Mesenchymal stem cell (in vitro differentiated cells and primary cell): ENCODE data around the gene DCTN2.

Experiments used
- DNase-seq: peaks from one replicate; pipeline ENCODE4 v3.0.0-alpha.2; 2013
- H2AFZ ChIP-seq: one replicate; pipeline ENCODE4 v1.6.1; 2013; ENCODE audit warnings: low read depth, mild to moderate bottlenecking, control low read depth, inconsistent platforms, low read length, moderate library complexity
- H2AK5ac ChIP-seq: 2 replicates; pipeline ENCODE4 v1.6.1; 2013; ENCODE audit warnings: low read length, moderate library complexity, mild to moderate bottlenecking, inconsistent platforms; ENCODE audit not compliant: severe bottlenecking
- H2BK120ac ChIP-seq: one replicate; pipeline ENCODE4 v1.6.1; 2013; ENCODE audit warnings: low read depth, mild to moderate bottlenecking, inconsistent platforms, low read length, moderate library complexity
- H2BK12ac ChIP-seq, 2 experiments: one replicate each; pipeline ENCODE4 v1.6.1; 2013; ENCODE audit warnings: inconsistent platforms in 2 of 2, low read length in 2 of 2, mild to moderate bottlenecking in 2 of 2, moderate library complexity in 2 of 2, control low read depth in 1 of 2
- H2BK15ac ChIP-seq: one replicate; pipeline ENCODE4 v1.6.1; 2013; ENCODE audit warnings: mild to moderate bottlenecking, low read depth, inconsistent platforms; ENCODE audit not compliant: poor library complexity, severe bottlenecking
- H2BK5ac ChIP-seq: 2 replicates; pipeline ENCODE4 v1.6.1; 2013; ENCODE audit warnings: low read depth, mild to moderate bottlenecking, low read length, control low read depth, inconsistent platforms; ENCODE audit not compliant: poor library complexity, severe bottlenecking
- H3K14ac ChIP-seq, 2 experiments: one replicate each; pipeline ENCODE4 v1.6.1; 2013; ENCODE audit warnings: inconsistent platforms in 2 of 2, low read length in 2 of 2, control low read depth in 1 of 2, mild to moderate bottlenecking in 1 of 2, moderate library complexity in 1 of 2
- H3K18ac ChIP-seq, 2 experiments: one replicate each; pipeline ENCODE4 v1.6.1; 2013; ENCODE audit warnings: inconsistent platforms in 2 of 2, low read length in 2 of 2, control low read depth in 1 of 2, low read depth in 1 of 2, mild to moderate bottlenecking in 1 of 2
- H3K23ac ChIP-seq, 2 experiments: one replicate each; pipeline ENCODE4 v1.6.1; 2013; ENCODE audit warnings: inconsistent platforms in 2 of 2, low read length in 2 of 2, mild to moderate bottlenecking in 2 of 2, moderate library complexity in 2 of 2, control low read depth in 1 of 2
- H3K27ac ChIP-seq: 2 replicates; pipeline ENCODE4 v1.5.1; 2013; ENCODE audit warnings: mild to moderate bottlenecking, moderate library complexity, low read length, control low read depth, inconsistent platforms; ENCODE audit not compliant: poor library complexity, severe bottlenecking
- H3K27me3 ChIP-seq, 2 experiments: 2 replicates each; pipeline versions ENCODE4 v1.6.1 to v1.7.0; 2013; ENCODE audit warnings: low read length in 2 of 2, mild to moderate bottlenecking in 2 of 2, moderate library complexity in 2 of 2, control low read depth in 1 of 2, inconsistent platforms in 1 of 2; ENCODE audit not compliant: control insufficient read depth in 1 of 2, insufficient read depth in 1 of 2
- H3K36me3 ChIP-seq, 2 experiments: 2 replicates each; pipeline versions ENCODE4 v1.6.1 to v1.7.0; 2013; ENCODE audit warnings: low read length in 2 of 2, control low read depth in 1 of 2, inconsistent platforms in 1 of 2, low read depth in 1 of 2, mild to moderate bottlenecking in 1 of 2; ENCODE audit not compliant: insufficient read depth in 2 of 2, control insufficient read depth in 1 of 2
- H3K4ac ChIP-seq, 2 experiments: one replicate each; pipeline ENCODE4 v1.6.1; 2013; ENCODE audit warnings: inconsistent platforms in 2 of 2, low read length in 2 of 2, mild to moderate bottlenecking in 2 of 2, moderate library complexity in 2 of 2, control low read depth in 1 of 2, low read depth in 1 of 2
- H3K4me1 ChIP-seq: 2 replicates; pipeline ENCODE4 v1.6.1; 2013; ENCODE audit warnings: low read depth, low read length, control low read depth; ENCODE audit not compliant: control insufficient read depth, insufficient read depth
- H3K4me2 ChIP-seq: 2 replicates; pipeline ENCODE4 v1.6.1; 2013; ENCODE audit warnings: low read length, mild to moderate bottlenecking, inconsistent platforms; ENCODE audit not compliant: poor library complexity, severe bottlenecking
- H3K4me3 ChIP-seq, 2 experiments: 2 replicates each; pipeline versions ENCODE4 v1.5.1 to v1.7.0; 2013; ENCODE audit warnings: low read length in 2 of 2, mild to moderate bottlenecking in 2 of 2, control low read depth in 1 of 2, low read depth in 1 of 2; ENCODE audit not compliant: insufficient read depth in 1 of 2
- H3K79me1 ChIP-seq: replicated peaks from 2 replicates; pipeline ENCODE4 v1.6.1; 2013; ENCODE audit warnings: mild to moderate bottlenecking, control low read depth, low read length, inconsistent platforms; ENCODE audit not compliant: poor library complexity, severe bottlenecking
- H3K9ac ChIP-seq: 2 replicates; pipeline ENCODE4 v1.7.0; 2013; ENCODE audit warnings: mild to moderate bottlenecking, low read length, moderate library complexity
- H3K9me3 ChIP-seq: 2 replicates; pipeline ENCODE4 v1.7.0; 2013; ENCODE audit warnings: mild to moderate bottlenecking, low read length; ENCODE audit not compliant: control insufficient read depth
- H4K8ac ChIP-seq: one replicate; pipeline ENCODE4 v1.6.1; 2013; ENCODE audit warnings: inconsistent platforms, mild to moderate bottlenecking, low read length, moderate library complexity
- H4K91ac ChIP-seq: one replicate; pipeline ENCODE4 v1.6.1; 2013; ENCODE audit warnings: mild to moderate bottlenecking, low read length, inconsistent platforms
- WGBS: methylation state at CpG from one replicate; pipeline ENCODE4 v1.1.7; 2013; ENCODE audit warnings: mixed read lengths; 5-methylcytosine and 5-hydroxymethylcytosine counted together

Gene DCTN2

DNA sequence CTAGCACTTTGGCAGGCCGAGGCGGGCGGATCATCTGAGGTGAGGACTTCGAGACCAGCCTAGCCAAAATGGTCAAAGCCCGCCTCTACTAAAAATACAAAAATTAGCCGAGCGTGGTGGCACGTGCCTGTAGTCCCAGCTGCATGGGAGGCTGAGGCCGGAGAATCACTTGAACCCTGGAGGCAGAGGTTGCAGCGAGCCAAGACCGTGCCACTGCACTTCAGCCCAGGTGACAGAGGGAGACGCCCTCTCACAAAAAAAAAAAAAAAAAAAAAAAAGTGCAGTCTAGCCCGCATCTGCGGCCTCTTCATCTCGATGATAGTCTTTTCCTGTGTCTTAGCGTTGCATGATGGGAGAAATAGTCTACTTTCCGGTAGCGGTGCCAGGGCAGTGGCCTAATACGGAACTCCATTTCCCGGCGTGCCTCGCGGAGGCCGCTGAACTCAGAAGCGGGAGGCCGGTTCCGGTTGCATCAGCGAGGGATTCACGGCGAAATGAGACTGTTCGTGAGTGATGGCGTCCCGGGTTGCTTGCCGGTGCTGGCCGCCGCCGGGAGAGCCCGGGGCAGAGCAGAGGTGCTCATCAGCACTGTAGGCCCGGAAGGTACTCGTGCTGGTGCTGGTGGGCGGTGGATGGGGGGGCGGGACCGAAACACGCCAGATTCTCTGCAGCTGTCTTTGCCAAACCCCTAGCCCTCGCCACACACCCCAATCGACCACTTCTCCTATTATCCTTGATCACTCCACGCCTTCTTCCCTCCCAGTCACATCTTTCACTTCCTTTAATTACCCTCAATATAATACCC is 59.2 kb downstream of the DCTN2 start, which contains the start of gene MARS1:
Gene MARS1, plus strand, starts transcription at position 472 of the 805 bp plus-strand sequence. Its CDS starts 23 bp downstream, at position 495.
- Histone ChIP-seq H3K4me3 (peak within 1 kb of the TSS; percentile 89 to 95), H3K14ac (peak within 1 kb of the TSS in 1 of 2 experiments; percentile 84), H3K9me3 (no peaks in the 10 kb centered on the region), H3K23ac (no peak within 1 kb of the TSS), H3K4me2 (peak within 1 kb of the TSS; percentile 84), H4K91ac (peak within 1 kb of the TSS; percentile 91), H3K9ac (peak within 1 kb of the TSS; percentile 99), H3K18ac (peak within 1 kb of the TSS; percentile 77 to 86), H2BK5ac (peak within 1 kb of the TSS; percentile 57), H2AFZ (peak within 1 kb of the TSS; percentile 73), H2AK5ac (peak within 1 kb of the TSS; percentile 20), H3K27ac (peak within 1 kb of the TSS; percentile 35), H4K8ac (peak within 1 kb of the TSS; percentile 97), H2BK15ac (peak within 1 kb of the TSS; percentile 2), H3K4ac (peak within 1 kb of the TSS; percentile 46 to 97), H3K4me1 (peaks cover 12% of the 10 kb centered on the region), H3K79me1 (peaks cover 11% of the 10 kb centered on the region), H2BK120ac (peak within 1 kb of the TSS; percentile 42), H3K27me3 (no peaks in the 10 kb centered on the region), H2BK12ac (no peak within 1 kb of the TSS), H3K36me3 (peaks cover 22 to 34% of the 10 kb centered on the region in 2 experiments)
- peak; percentile 96 for DNase-seq
- 25% methylated on average over 32 of the region's 47 CpGs for WGBS

DNA sequence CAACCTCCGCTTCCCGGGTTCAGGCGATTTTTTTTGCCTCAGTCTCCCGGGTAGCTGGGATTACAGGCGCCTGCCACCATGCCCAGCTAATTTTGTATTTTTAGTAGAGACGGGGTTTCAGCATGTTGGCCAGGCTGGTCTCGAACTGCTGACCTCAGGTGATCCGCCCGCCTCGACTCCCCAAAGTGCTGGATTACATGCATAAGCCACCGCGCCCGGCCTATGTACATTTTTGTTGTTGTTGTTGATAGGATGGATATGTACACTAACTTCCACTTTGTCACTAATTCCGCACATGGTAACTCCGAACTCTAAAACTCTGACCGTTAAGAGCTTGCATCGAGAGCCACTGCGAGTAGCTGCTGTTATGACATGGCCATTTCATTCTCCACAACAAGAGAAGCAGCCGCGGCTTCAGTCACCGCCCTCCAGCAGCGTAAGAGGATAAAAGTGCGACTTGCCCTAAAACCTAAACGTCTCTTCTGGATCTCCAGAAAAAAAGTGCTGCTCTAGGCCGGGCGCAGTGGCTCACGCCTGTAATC is 59.9 kb downstream of the DCTN2 start:
- Histone ChIP-seq H2BK12ac (no peak overlapping the region), H3K23ac (no peak overlapping the region), H2AK5ac (peak overlapping the region; percentile 20), H3K4me1 (peaks cover 12% of the 10 kb centered on the region), H3K79me1 (peaks cover 10% of the 10 kb centered on the region), H2AFZ (peak overlapping the region; percentile 66), H2BK120ac (peak overlapping the region; percentile 27), H2BK15ac (no peak overlapping the region), H3K4ac (peak overlapping the region in 1 of 2 experiments; percentile 11), H3K36me3 (peaks cover 16 to 29% of the 10 kb centered on the region in 2 experiments), H3K18ac (no peak overlapping the region), H3K4me2 (no peak overlapping the region), H3K9me3 (no peaks in the 10 kb centered on the region), H4K8ac (peak overlapping the region; percentile 97), H4K91ac (peak overlapping the region; percentile 59), H3K27me3 (no peaks in the 10 kb centered on the region), H2BK5ac (no peak overlapping the region), H3K14ac (no peak overlapping the region), H3K9ac (peak overlapping the region; percentile 99), H3K27ac (no peak overlapping the region), H3K4me3 (peak overlapping the region in 1 of 2 experiments; percentile 89)
- 96% methylated on average over 27 of the region's 27 CpGs for WGBS
- no peak for DNase-seq

- H2BK15ac ChIP-seq = no peak overlapping the region
- H2BK120ac ChIP-seq = no peak overlapping the region
- no peak overlapping the region for H4K91ac ChIP-seq
- H3K27ac ChIP-seq = no peak overlapping the region
- peak overlapping the region; percentile 30 for H2AFZ ChIP-seq
- peaks cover 8% of the 10 kb centered on the region for H3K79me1 ChIP-seq
- peaks cover 0 to 12% of the 10 kb centered on the region in 2 experiments for H3K27me3 ChIP-seq
- no peak overlapping the region for H3K4me2 ChIP-seq
- H3K36me3 ChIP-seq = peaks cover 9 to 17% of the 10 kb centered on the region in 2 experiments
- H3K9me3 ChIP-seq = no peaks in the 10 kb centered on the region
- H3K9ac ChIP-seq = no peak overlapping the region
- peaks cover 12% of the 10 kb centered on the region for H3K4me1 ChIP-seq
- H2BK12ac ChIP-seq = no peak overlapping the region
- H2BK5ac ChIP-seq = no peak overlapping the region
- H4K8ac ChIP-seq = no peak overlapping the region
- no peak overlapping the region for H3K4me3 ChIP-seq
- H2AK5ac ChIP-seq = peak overlapping the region; percentile 29
- no peak for DNase-seq
- H3K4ac ChIP-seq = no peak overlapping the region
- H3K18ac ChIP-seq = no peak overlapping the region
- no peak overlapping the region for H3K14ac ChIP-seq
- no peak overlapping the region for H3K23ac ChIP-seq
These were observed 61.3 kb downstream of the DCTN2 start for GRCh38 chr12:57485695-57486094.

DNA sequence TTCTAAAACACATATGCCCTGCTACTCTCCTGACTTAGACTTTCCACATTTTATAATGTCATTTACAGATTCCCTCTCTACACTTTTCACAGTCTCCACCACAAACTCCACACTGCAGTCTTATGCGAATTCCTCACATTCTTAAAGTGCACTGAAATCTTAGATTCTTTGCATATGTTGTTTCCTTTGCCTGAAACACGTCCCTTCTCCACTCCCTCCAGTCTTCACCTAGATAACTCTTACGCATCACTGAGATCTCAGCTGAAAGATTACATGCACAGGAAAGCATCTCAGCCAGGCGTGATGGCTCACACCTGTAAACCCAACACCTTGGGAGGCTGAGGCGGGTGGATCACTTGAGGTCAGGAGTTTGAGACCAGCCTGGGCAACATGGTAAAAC is 63.5 kb downstream of the DCTN2 start:
- Histone ChIP-seq H3K27ac (peak overlapping the region; percentile 65), H2BK5ac (no peak overlapping the region), H3K18ac (no peak overlapping the region), H3K4ac (no peak overlapping the region), H3K4me2 (no peak overlapping the region), H2AFZ (no peak overlapping the region), H2BK15ac (no peak overlapping the region), H3K14ac (no peak overlapping the region), H3K4me3 (no peak overlapping the region), H4K91ac (no peak overlapping the region), H2AK5ac (no peak overlapping the region), H3K36me3 (no peaks in the 10 kb centered on the region), H3K9me3 (no peaks in the 10 kb centered on the region), H3K4me1 (peaks cover 4% of the 10 kb centered on the region), H3K9ac (no peak overlapping the region), H3K27me3 (peaks cover 0 to 32% of the 10 kb centered on the region in 2 experiments), H4K8ac (no peak overlapping the region), H3K23ac (no peak overlapping the region), H3K79me1 (no peaks in the 10 kb centered on the region), H2BK120ac (no peak overlapping the region), H2BK12ac (no peak overlapping the region)
- 66% methylated on average over 5 of the region's 5 CpGs for WGBS
- peak; percentile 42 for DNase-seq
